GM12875 (cell line): ENCODE data around the gene PRKCD.
A peak's percentile ranks its signal among the peaks of the same experiment; 100 is the strongest.

Experiments
- H3K4me3 ChIP-seq: one replicate; pipeline ENCODE4 v1.5.1; 2011; ENCODE audit warnings: low read depth, low read length, control low read depth
- TF ChIP-seq, protein P1 (sequence below): IDR thresholded peaks from 2 replicates; pipeline ENCODE4 v1.5.1; 2011; ENCODE audit warnings: low read depth, mild to moderate bottlenecking, control low read depth, inconsistent platforms, low read length, moderate library complexity, borderline replicate concordance; ENCODE audit not compliant: insufficient read depth

Gene PRKCD

DNA sequence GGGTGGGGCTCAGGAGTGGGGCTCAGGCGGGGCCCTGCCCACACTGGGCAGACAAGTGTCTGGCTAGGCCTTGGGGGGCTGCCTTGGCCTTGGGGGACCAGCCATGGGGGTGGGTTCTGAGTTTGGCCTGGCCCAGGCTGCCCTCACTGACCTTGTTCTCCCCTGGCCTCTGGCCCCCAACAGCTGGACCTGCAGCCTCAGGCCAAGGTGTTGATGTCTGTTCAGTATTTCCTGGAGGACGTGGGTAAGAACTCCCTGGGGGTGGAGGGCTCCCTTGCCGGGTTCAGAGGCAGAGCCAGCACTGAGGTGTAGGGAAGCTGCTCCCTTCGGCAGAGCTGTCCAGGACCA is 20.0 kb downstream of the PRKCD start:
- TF ChIP-seq, protein P1, sequence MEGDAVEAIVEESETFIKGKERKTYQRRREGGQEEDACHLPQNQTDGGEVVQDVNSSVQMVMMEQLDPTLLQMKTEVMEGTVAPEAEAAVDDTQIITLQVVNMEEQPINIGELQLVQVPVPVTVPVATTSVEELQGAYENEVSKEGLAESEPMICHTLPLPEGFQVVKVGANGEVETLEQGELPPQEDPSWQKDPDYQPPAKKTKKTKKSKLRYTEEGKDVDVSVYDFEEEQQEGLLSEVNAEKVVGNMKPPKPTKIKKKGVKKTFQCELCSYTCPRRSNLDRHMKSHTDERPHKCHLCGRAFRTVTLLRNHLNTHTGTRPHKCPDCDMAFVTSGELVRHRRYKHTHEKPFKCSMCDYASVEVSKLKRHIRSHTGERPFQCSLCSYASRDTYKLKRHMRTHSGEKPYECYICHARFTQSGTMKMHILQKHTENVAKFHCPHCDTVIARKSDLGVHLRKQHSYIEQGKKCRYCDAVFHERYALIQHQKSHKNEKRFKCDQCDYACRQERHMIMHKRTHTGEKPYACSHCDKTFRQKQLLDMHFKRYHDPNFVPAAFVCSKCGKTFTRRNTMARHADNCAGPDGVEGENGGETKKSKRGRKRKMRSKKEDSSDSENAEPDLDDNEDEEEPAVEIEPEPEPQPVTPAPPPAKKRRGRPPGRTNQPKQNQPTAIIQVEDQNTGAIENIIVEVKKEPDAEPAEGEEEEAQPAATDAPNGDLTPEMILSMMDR: no peak

DNA sequence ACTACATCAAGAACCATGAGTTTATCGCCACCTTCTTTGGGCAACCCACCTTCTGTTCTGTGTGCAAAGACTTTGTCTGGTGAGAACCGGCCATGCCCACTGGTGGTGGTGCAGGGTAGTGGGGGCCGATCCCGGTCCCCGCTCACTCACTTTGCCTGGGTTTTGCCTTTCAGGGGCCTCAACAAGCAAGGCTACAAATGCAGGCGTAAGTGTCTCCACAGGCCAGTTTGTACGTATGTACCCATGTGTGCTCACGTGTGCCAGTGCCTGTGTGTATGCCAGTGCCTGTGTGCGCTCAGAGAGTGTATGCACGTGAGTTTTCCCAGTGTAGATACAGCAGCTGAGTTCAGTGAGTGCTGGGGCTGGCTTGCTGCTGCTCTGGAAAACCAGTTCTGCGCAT is 20.5 kb downstream of the PRKCD start:
- TF ChIP-seq, protein P1: no peak

More for the DNA sequence above, 20.0 kb downstream of the PRKCD start:
- peak overlapping the region; percentile 11 for H3K4me3 ChIP-seq

DNA sequence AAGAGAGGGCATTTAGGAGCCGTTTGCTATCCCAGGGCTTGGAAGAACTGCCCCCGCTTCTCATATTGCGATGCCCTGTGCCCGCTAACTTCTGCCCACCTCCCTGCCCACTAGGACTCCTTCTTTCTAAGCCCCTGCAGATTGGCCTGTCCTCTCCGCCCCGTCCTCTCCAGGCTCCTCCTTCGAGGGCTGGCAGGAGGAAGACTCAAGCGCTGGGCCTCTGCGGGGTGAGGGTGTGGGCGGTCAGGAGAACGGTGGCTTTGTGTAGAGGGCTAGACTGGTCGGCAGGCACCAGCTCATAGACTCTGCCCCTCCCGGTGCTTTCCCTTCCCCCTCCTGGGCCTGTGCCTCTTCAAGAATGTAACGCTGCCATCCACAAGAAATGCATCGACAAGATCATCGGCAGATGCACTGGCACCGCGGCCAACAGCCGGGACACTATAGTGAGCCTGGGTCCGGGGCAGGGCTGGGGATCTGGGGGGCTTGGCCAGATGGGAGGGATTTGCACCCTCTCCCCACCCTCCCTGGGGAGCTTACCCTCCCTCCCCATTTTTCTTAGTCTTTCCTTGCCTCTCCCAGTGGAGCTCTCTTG is 21.9 kb downstream of the PRKCD start:
- TF ChIP-seq, protein P1: no peak
- no peak overlapping the region for H3K4me3 ChIP-seq

More for the DNA sequence above, 20.5 kb downstream of the PRKCD start:
- no peak overlapping the region for H3K4me3 ChIP-seq

DNA sequence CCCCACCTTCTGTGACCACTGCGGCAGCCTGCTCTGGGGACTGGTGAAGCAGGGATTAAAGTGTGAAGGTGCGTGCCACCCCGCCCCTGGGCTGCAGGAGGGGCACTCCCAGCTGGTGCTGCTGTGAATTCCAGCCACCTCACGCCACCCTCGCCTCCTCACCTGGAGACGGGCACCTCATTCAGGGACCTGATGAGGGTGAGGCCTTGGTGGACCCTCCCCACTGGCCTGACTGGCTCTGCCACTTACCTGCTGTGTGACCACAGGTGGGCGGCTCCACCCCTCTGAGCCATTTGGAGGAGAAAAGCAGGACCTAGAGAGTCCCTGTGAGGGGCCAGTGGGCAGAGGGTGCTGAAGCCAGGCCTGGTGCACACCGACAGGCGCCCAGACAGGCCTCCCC is 22.5 kb downstream of the PRKCD start:
- H3K4me3 ChIP-seq: no peak overlapping the region
- TF ChIP-seq, protein P1: no peak

DNA sequence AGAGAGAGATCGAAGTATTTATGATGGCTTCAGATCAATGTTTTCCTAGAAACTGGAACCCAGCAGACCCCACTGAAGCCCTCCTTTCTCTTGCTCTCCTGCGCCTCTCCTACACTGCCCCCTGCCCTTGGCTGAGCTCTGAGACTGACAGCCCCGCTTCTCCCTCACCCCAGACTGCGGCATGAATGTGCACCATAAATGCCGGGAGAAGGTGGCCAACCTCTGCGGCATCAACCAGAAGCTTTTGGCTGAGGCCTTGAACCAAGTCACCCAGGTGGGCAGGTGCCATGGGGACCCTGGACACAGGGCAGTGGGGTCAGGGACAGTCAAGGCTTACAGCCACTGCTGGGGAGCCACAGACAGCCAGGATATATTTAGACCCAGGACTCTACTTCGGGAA is 23.7 kb downstream of the PRKCD start:
- H3K4me3 ChIP-seq: no peak overlapping the region
- TF ChIP-seq, protein P1: no peak

DNA sequence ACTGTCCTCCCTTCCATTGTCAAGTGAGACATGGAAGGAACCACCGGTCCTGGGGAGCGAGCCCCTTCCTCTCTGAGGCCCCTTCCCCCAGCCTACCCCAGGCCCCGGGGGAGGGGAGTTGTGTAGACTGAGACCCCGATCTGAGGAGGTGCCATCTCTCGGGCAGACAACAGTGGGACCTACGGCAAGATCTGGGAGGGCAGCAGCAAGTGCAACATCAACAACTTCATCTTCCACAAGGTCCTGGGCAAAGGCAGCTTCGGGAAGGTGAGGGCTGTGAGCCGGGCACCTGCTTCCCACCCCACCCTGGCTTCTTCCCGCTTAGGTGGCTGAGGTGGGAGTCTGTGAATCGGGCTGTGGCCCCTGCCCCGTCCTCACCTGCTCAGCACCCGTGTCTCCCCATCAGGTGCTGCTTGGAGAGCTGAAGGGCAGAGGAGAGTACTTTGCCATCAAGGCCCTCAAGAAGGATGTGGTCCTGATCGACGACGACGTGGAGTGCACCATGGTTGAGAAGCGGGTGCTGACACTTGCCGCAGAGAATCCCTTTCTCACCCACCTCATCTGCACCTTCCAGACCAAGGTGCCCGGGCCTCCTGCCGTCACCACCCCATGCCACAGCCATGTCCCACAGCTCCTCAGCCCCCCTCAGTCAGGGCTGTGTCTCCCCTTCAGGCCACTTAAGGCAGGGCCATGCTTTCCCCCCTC is 24.9 kb downstream of the PRKCD start:
- TF ChIP-seq, protein P1: no peak
- H3K4me3 ChIP-seq: no peak overlapping the region

DNA sequence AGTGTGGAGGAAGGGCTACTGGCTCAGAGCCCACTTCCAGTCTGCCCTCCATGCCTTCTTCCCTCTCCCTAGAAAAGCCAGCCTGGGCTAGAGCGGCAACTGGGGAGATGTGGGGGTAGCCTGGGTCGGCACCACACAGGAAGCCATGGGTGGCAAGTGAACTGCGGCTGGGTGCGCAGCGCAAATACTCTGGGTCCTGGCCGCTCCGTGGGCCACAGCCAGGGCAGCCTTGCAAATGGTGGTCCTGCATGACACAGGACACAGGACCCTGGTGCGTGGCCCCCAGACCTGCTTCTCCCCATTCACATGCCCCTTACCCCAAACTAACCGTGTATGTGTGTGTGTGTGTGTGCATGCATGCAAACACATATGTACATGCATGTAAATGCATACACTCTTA is 25.7 kb downstream of the PRKCD start:
- TF ChIP-seq, protein P1: no peak
- H3K4me3 ChIP-seq: no peak overlapping the region
